Parathyroid adenoma (tissue), 2 donors: ENCODE results near the gene NTSR1.

Experiments used
- H2AFZ ChIP-seq: fragments of 300-600 bp; sonication (generic); one replicate; pipeline ENCODE4 v1.7.0; 2017; ENCODE audit warnings: antibody characterized with exemption, mild to moderate bottlenecking
- H3K27ac ChIP-seq: fragments of 300-600 bp; sonication (generic); one replicate; pipeline ENCODE4 v1.7.0; 2017
- H3K27me3 ChIP-seq: fragments of 300-600 bp; sonication (generic); one replicate; pipeline ENCODE4 v1.7.0; 2017; ENCODE audit warnings: low read length; ENCODE audit not compliant: control insufficient read depth, insufficient read depth
- H3K36me3 ChIP-seq: fragments of 300-600 bp; sonication (generic); one replicate; pipeline ENCODE4 v1.7.0; 2017; ENCODE audit warnings: low read length; ENCODE audit not compliant: control insufficient read depth, insufficient read depth
- H3K4me1 ChIP-seq: fragments of 300-600 bp; sonication (generic); one replicate; pipeline ENCODE4 v1.7.0; 2017; ENCODE audit warnings: control low read depth
- H3K4me2 ChIP-seq: fragments of 300-600 bp; sonication (generic); one replicate; pipeline ENCODE4 v1.7.0; 2017; ENCODE audit warnings: low read length
- H3K4me3 ChIP-seq: fragments of 300-600 bp; sonication (generic); one replicate; pipeline ENCODE4 v1.7.0; 2017; ENCODE audit warnings: low read depth, low read length
- H3K79me2 ChIP-seq: fragments of 300-600 bp; sonication (generic); one replicate; pipeline ENCODE4 v1.7.0; 2017; ENCODE audit warnings: control low read depth
- H3K9ac ChIP-seq: fragments of 300-600 bp; sonication (generic); one replicate; pipeline ENCODE4 v1.7.0; 2017; ENCODE audit warnings: mild to moderate bottlenecking
- H3K9me3 ChIP-seq: fragments of 300-600 bp; sonication (generic); one replicate; pipeline ENCODE4 v1.7.0; 2017; ENCODE audit warnings: low read length; ENCODE audit not compliant: control insufficient read depth
- TF ChIP-seq, protein P1 (sequence below): fragments of 300-600 bp; sonication (generic); IDR thresholded peaks from one replicate; pipeline ENCODE4 v1.7.0; 2017; ENCODE audit warnings: antibody characterized with exemption, mild to moderate bottlenecking
- donor health status: primary hyperparathyroidism.

NTSR1 gene

DNA sequence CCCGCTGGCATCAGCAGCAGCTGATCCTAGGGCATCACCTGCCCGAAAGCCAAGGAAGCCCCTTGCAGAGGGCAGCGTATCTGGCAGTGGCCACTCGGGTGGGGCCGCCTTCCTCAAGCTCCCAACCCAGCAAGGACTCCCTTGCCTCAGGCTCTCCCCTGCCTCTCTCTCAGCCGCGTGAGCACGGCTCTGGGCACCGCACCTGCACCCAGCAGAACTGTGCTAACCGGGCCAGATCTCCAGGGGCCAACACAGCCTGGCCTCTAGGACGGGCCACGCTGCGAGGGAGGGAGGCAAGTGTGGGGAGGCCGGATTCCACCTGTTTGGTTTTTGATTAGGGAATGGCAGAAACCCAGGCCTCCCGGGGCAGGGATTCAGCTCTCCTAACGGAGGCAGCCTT, 75.9 kb downstream of the NTSR1 start:
- Histone ChIP-seq H3K36me3 (no peaks in the 10 kb centered on the region), H3K79me2 (no peaks in the 10 kb centered on the region), H3K4me3 (no peak overlapping the region), H3K4me2 (no peak overlapping the region), H3K9me3 (no peaks in the 10 kb centered on the region), H3K4me1 (no peaks in the 10 kb centered on the region), H3K27ac (no peak overlapping the region), H3K27me3 (no peaks in the 10 kb centered on the region), H2AFZ (no peak overlapping the region), H3K9ac (no peak overlapping the region)
- TF ChIP-seq, protein P1, sequence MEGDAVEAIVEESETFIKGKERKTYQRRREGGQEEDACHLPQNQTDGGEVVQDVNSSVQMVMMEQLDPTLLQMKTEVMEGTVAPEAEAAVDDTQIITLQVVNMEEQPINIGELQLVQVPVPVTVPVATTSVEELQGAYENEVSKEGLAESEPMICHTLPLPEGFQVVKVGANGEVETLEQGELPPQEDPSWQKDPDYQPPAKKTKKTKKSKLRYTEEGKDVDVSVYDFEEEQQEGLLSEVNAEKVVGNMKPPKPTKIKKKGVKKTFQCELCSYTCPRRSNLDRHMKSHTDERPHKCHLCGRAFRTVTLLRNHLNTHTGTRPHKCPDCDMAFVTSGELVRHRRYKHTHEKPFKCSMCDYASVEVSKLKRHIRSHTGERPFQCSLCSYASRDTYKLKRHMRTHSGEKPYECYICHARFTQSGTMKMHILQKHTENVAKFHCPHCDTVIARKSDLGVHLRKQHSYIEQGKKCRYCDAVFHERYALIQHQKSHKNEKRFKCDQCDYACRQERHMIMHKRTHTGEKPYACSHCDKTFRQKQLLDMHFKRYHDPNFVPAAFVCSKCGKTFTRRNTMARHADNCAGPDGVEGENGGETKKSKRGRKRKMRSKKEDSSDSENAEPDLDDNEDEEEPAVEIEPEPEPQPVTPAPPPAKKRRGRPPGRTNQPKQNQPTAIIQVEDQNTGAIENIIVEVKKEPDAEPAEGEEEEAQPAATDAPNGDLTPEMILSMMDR: no peak

DNA sequence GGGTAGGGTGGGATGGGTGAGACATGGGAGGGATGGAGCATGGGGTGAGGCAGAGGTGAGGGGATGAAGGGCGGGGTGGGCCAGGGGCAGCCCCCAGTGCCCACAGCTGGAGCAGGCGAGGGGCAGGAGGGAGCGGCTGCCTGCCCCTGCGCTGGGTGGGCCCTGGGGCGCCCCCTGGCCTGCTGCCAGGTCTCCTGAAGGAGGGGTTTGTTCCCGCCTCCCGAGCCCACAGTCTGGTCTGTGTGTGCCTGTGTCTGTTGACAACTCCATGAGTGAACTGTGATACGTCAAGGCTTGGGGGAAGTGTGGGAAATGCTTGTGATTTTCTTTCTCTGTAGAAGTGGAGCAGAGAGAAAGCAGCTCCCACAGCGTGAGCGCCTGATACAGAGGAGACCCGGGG, 76.8 kb downstream of the NTSR1 start:
- TF ChIP-seq, protein P1: no peak
- H3K27ac ChIP-seq: no peak overlapping the region

DNA sequence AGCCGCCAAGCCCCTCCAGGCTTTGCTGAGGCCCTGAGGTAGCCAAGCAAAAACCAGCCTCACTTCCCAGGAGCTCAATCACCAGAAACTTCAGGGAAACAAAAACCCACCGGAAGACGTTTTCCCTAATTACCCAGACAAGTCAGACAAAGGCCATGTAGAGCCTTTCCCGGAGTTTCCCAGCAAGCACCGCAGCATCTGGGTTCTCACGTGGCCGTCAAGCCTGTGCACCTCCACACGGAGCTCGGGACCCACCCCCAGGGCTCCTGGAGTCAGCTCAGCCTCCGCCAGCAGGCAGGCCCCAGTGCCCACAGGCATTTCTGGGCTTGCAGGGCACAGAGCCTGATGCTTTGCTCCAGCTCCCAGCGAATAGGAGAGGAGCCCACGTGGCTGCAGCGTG, 77.5 kb downstream of the NTSR1 start:
- H3K27ac ChIP-seq: no peak overlapping the region
- no peak overlapping the region for H3K9ac ChIP-seq
- no peak overlapping the region for H3K4me3 ChIP-seq
- no peaks in the 10 kb centered on the region for H3K9me3 ChIP-seq
- H3K27me3 ChIP-seq: no peaks in the 10 kb centered on the region
- no peak overlapping the region for H3K4me2 ChIP-seq
- H3K4me1 ChIP-seq: no peaks in the 10 kb centered on the region
- no peaks in the 10 kb centered on the region for H3K36me3 ChIP-seq
- H3K79me2 ChIP-seq: no peaks in the 10 kb centered on the region
- no peak overlapping the region for H2AFZ ChIP-seq
- TF ChIP-seq, protein P1: no peak

More for the DNA sequence above, 76.8 kb downstream of the NTSR1 start:
- Histone ChIP-seq H3K4me3 (no peak overlapping the region), H3K9me3 (no peaks in the 10 kb centered on the region), H3K4me1 (no peaks in the 10 kb centered on the region), H3K79me2 (no peaks in the 10 kb centered on the region), H3K27me3 (no peaks in the 10 kb centered on the region), H3K36me3 (no peaks in the 10 kb centered on the region), H3K9ac (no peak overlapping the region), H3K4me2 (no peak overlapping the region), H2AFZ (no peak overlapping the region)

DNA sequence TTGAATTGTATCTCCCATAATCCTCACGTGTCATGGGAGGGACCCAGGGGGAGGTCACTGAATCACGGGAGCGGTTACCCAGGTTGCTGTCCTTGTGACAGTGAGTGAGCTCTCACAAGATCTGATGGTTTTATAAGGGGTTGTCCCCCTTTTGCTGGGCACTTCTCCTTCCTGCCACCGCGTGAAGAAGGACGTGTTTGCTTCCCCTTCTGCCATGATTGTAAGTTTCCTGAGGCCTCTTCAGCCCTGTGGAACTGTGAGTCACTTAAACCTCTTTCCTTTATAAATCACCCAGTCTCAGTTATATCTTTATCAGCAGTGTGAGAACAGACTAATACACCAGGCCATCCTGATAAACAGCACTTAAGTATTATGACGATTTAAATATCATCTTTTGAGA, 78.7 kb downstream of the NTSR1 start:
- H2AFZ ChIP-seq: no peak overlapping the region
- H3K36me3 ChIP-seq: no peaks in the 10 kb centered on the region
- TF ChIP-seq, protein P1: no peak
- no peaks in the 10 kb centered on the region for H3K9me3 ChIP-seq
- no peaks in the 10 kb centered on the region for H3K4me1 ChIP-seq
- H3K79me2 ChIP-seq: no peaks in the 10 kb centered on the region
- H3K4me2 ChIP-seq: no peak overlapping the region
- H3K27me3 ChIP-seq: no peaks in the 10 kb centered on the region
- H3K4me3 ChIP-seq: no peak overlapping the region
- H3K9ac ChIP-seq: no peak overlapping the region
- no peak overlapping the region for H3K27ac ChIP-seq

DNA sequence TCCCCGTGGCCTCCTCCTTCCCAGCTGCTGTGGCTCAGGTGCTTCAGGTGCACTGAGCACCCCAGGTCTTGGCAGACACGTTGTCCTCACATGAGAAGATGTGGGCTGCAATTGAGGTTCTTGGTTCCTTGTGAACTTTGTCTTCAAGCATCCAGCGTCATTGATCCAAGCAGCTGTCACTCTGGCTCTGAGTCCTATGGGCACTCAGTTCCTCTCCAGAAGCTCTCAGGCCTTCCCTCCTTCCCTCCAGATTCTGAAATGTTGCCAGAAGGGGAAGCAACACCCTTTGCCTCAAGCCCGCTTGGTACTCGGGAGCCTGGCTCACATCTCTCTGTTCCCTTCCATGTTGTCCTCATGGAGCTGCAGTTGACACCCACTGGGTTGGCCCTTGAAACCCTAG, 79.2 kb downstream of the NTSR1 start:
- Histone ChIP-seq H3K4me3 (no peak overlapping the region), H3K4me1 (no peaks in the 10 kb centered on the region), H3K9me3 (no peaks in the 10 kb centered on the region), H3K36me3 (no peaks in the 10 kb centered on the region), H3K4me2 (no peak overlapping the region), H3K27me3 (no peaks in the 10 kb centered on the region), H3K79me2 (no peaks in the 10 kb centered on the region), H2AFZ (no peak overlapping the region), H3K27ac (no peak overlapping the region), H3K9ac (no peak overlapping the region)
- TF ChIP-seq, protein P1: no peak
